Mucosa of rectum (tissue), 2 donors: ENCODE data around the gene PACS1.

Experiments
- H3K27ac ChIP-seq, 2 donors: one replicate each; pipeline ENCODE4 v1.7.0; 2013; ENCODE audit warnings: inconsistent platforms in 2 of 2, low read depth in 2 of 2, low read length in 2 of 2
- H3K27me3 ChIP-seq, 2 donors: one replicate each; pipeline ENCODE4 v1.7.0; 2013; ENCODE audit warnings: low read length in 2 of 2; ENCODE audit not compliant: control insufficient read depth in 2 of 2, insufficient read depth in 2 of 2
- H3K36me3 ChIP-seq, 2 donors: one replicate each; pipeline ENCODE4 v1.7.0; 2013; ENCODE audit warnings: low read length in 2 of 2; ENCODE audit not compliant: control insufficient read depth in 2 of 2, insufficient read depth in 2 of 2
- H3K4me1 ChIP-seq, 2 donors: one replicate each; pipeline ENCODE4 v1.7.0; 2013; ENCODE audit warnings: low read length in 2 of 2, mild to moderate bottlenecking in 1 of 2; ENCODE audit not compliant: control insufficient read depth in 2 of 2, insufficient read depth in 2 of 2
- H3K4me3 ChIP-seq, 2 donors: one replicate each; pipeline ENCODE4 v1.7.0; 2013; ENCODE audit warnings: low read length in 2 of 2
- H3K9ac ChIP-seq, 2 donors: one replicate each; pipeline ENCODE4 v1.7.0; 2013; ENCODE audit warnings: low read length in 2 of 2, low read depth in 1 of 2, mild to moderate bottlenecking in 1 of 2
- H3K9me3 ChIP-seq, 2 donors: one replicate each; pipeline ENCODE4 v1.7.0; 2013; ENCODE audit warnings: low read length in 2 of 2; ENCODE audit not compliant: control insufficient read depth in 2 of 2
- donor health status: healthy.
- donor health status: Normal muscosa, but diverticular disease.

Gene PACS1

GRCh38 chr11:66258473-66258893, 188.4 kb downstream of the PACS1 start:
- H3K9ac ChIP-seq: peak overlapping the region; percentile 63 to 89

GRCh38 chr11:66259225-66259624, 189.2 kb downstream of the PACS1 start:
- Histone ChIP-seq H3K4me3 (no peak overlapping the region), H3K9me3 (no peaks in the 10 kb centered on the region), H3K27me3 (peaks cover 0 to 5% of the 10 kb centered on the region in 2 donors), H3K36me3 (peaks cover 3 to 13% of the 10 kb centered on the region in 2 donors), H3K9ac (no peak overlapping the region), H3K4me1 (peaks cover 7 to 13% of the 10 kb centered on the region in 2 donors), H3K27ac (no peak overlapping the region)

More at GRCh38 chr11:66258473-66258893, 188.4 kb downstream of the PACS1 start:
- peaks cover 3 to 9% of the 10 kb centered on the region in 2 donors for H3K36me3 ChIP-seq
- H3K4me1 ChIP-seq: peaks cover 7 to 13% of the 10 kb centered on the region in 2 donors
- no peaks in the 10 kb centered on the region for H3K9me3 ChIP-seq
- H3K4me3 ChIP-seq: peak overlapping the region; percentile 77 to 84
- peaks cover 0 to 5% of the 10 kb centered on the region in 2 donors for H3K27me3 ChIP-seq
- H3K27ac ChIP-seq: no peak overlapping the region

GRCh38 chr11:66259956-66260355, 189.9 kb downstream of the PACS1 start:
- no peak overlapping the region for H3K27ac ChIP-seq
- H3K27me3 ChIP-seq: peaks cover 0 to 5% of the 10 kb centered on the region in 2 donors
- H3K4me1 ChIP-seq: peaks cover 7 to 13% of the 10 kb centered on the region in 2 donors
- H3K9me3 ChIP-seq: no peaks in the 10 kb centered on the region
- H3K4me3 ChIP-seq: no peak overlapping the region
- H3K9ac ChIP-seq: no peak overlapping the region
- H3K36me3 ChIP-seq: peaks cover 3 to 18% of the 10 kb centered on the region in 2 donors

GRCh38 chr11:66261578-66261977, 191.5 kb downstream of the PACS1 start:
- H3K4me1 ChIP-seq: peaks cover 7 to 15% of the 10 kb centered on the region in 2 donors
- H3K9ac ChIP-seq: no peak overlapping the region
- H3K36me3 ChIP-seq: peaks cover 3 to 18% of the 10 kb centered on the region in 2 donors
- H3K27ac ChIP-seq: no peak overlapping the region
- H3K9me3 ChIP-seq: no peaks in the 10 kb centered on the region
- H3K27me3 ChIP-seq: peaks cover 0 to 3% of the 10 kb centered on the region in 2 donors
- no peak overlapping the region for H3K4me3 ChIP-seq

- no peak overlapping the region for H3K27ac ChIP-seq
Observed at GRCh38 chr11:66262191-66262590, 192.1 kb downstream of the PACS1 start.

GRCh38 chr11:66262696-66263095, 192.6 kb downstream of the PACS1 start:
- peaks cover 12 to 18% of the 10 kb centered on the region in 2 donors for H3K4me1 ChIP-seq
- H3K9me3 ChIP-seq: no peaks in the 10 kb centered on the region
- no peak overlapping the region for H3K27ac ChIP-seq
- peaks cover 3 to 18% of the 10 kb centered on the region in 2 donors for H3K36me3 ChIP-seq
- no peaks in the 10 kb centered on the region for H3K27me3 ChIP-seq
- H3K9ac ChIP-seq: no peak overlapping the region
- H3K4me3 ChIP-seq: no peak overlapping the region

More at GRCh38 chr11:66262191-66262590, 192.1 kb downstream of the PACS1 start:
- H3K9ac ChIP-seq: no peak overlapping the region
- H3K9me3 ChIP-seq: no peaks in the 10 kb centered on the region
- H3K4me3 ChIP-seq: no peak overlapping the region
- no peaks in the 10 kb centered on the region for H3K27me3 ChIP-seq
- H3K36me3 ChIP-seq: peaks cover 3 to 18% of the 10 kb centered on the region in 2 donors
- peaks cover 12 to 16% of the 10 kb centered on the region in 2 donors for H3K4me1 ChIP-seq

GRCh38 chr11:66263231-66263630, 193.2 kb downstream of the PACS1 start:
- Histone ChIP-seq H3K27me3 (no peaks in the 10 kb centered on the region), H3K27ac (no peak overlapping the region), H3K9ac (no peak overlapping the region), H3K4me1 (peaks cover 15 to 16% of the 10 kb centered on the region in 2 donors), H3K36me3 (peaks cover 3 to 18% of the 10 kb centered on the region in 2 donors), H3K9me3 (no peaks in the 10 kb centered on the region), H3K4me3 (no peak overlapping the region)

GRCh38 chr11:66263785-66264184, 193.7 kb downstream of the PACS1 start:
- peaks cover 10% of the 10 kb centered on the region in 2 donors for H3K4me1 ChIP-seq
- no peaks in the 10 kb centered on the region for H3K9me3 ChIP-seq
- H3K9ac ChIP-seq: no peak overlapping the region
- peaks cover 3 to 18% of the 10 kb centered on the region in 2 donors for H3K36me3 ChIP-seq
- H3K27me3 ChIP-seq: no peaks in the 10 kb centered on the region
- H3K27ac ChIP-seq: no peak overlapping the region
- no peak overlapping the region for H3K4me3 ChIP-seq

GRCh38 chr11:66264383-66264782, 194.3 kb downstream of the PACS1 start:
- H3K36me3 ChIP-seq: peaks cover 3 to 18% of the 10 kb centered on the region in 2 donors
- no peaks in the 10 kb centered on the region for H3K27me3 ChIP-seq

GRCh38 chr11:66264914-66265313, 194.8 kb downstream of the PACS1 start:
- Histone ChIP-seq H3K27ac (no peak overlapping the region), H3K27me3 (no peaks in the 10 kb centered on the region), H3K4me3 (no peak overlapping the region), H3K36me3 (peaks cover 3 to 18% of the 10 kb centered on the region in 2 donors), H3K9ac (no peak overlapping the region), H3K4me1 (peaks cover 17 to 18% of the 10 kb centered on the region in 2 donors), H3K9me3 (no peaks in the 10 kb centered on the region)

More at GRCh38 chr11:66264383-66264782, 194.3 kb downstream of the PACS1 start:
- no peak overlapping the region for H3K9ac ChIP-seq
- no peak overlapping the region for H3K4me3 ChIP-seq
- H3K9me3 ChIP-seq: no peaks in the 10 kb centered on the region
- peaks cover 12 to 14% of the 10 kb centered on the region in 2 donors for H3K4me1 ChIP-seq
- no peak overlapping the region for H3K27ac ChIP-seq
